HepG2 (cell line): Measurements from ENCODE around the gene CHRNG. TPM values are rescaled to one million over a fixed set of nuclear protein-coding genes. Genes with fewer than 3 reads are reported as not detected.

Source experiments
- CENPT ChIP-seq: sonication (generic); formaldehyde crosslinking; IDR thresholded peaks from 2 replicates; pipeline ENCODE4 v1.8.0; 2022; ENCODE audit warnings: low read depth, mild to moderate bottlenecking, moderate library complexity, missing genetic modification reagents
- FOXC1 ChIP-seq: sonication (generic); formaldehyde crosslinking; IDR thresholded peaks from 2 replicates; pipeline ENCODE4 v1.8.0; 2022; ENCODE audit warnings: mild to moderate bottlenecking, missing genetic modification reagents, borderline replicate concordance
- GLI4 ChIP-seq: sonication (generic); formaldehyde crosslinking; IDR thresholded peaks from 2 replicates; pipeline ENCODE4 v1.5.1; 2020; ENCODE audit warnings: missing genetic modification reagents, mild to moderate bottlenecking, moderate library complexity, borderline replicate concordance
- HIVEP1 ChIP-seq: sonication (generic); formaldehyde crosslinking; IDR thresholded peaks from 2 replicates; pipeline ENCODE4 v1.4.0; 2020; ENCODE audit warnings: mild to moderate bottlenecking, missing genetic modification reagents
- MIER3 ChIP-seq: IDR thresholded peaks from 2 replicates; pipeline ENCODE4 v1.6.1; 2016; ENCODE audit warnings: missing compliant biosample characterization, borderline replicate concordance
- NFE2L1 ChIP-seq: sonication (generic); formaldehyde crosslinking; IDR thresholded peaks from 2 replicates; pipeline ENCODE4 v1.4.0; 2020; ENCODE audit warnings: missing genetic modification reagents, mild to moderate bottlenecking, borderline replicate concordance
- RAD51 ChIP-seq: fragments of 450-650 bp; IDR thresholded peaks from 2 replicates; pipeline ENCODE4 v1.6.1; 2016; ENCODE audit warnings: borderline replicate concordance
- SIN3A ChIP-seq: IDR thresholded peaks from 2 replicates; pipeline ENCODE4 v1.6.1; 2011; ENCODE audit warnings: low read depth, mild to moderate bottlenecking, control low read depth, low read length, borderline replicate concordance
- STAT5B ChIP-seq: sonication (generic); formaldehyde crosslinking; IDR thresholded peaks from 2 replicates; pipeline ENCODE4 v1.4.0; 2020; ENCODE audit warnings: missing genetic modification reagents
- ZHX1 ChIP-seq: sonication (generic); formaldehyde crosslinking; IDR thresholded peaks from 2 replicates; pipeline ENCODE4 v1.8.1; 2022; ENCODE audit warnings: low read depth, mild to moderate bottlenecking, missing genetic modification reagents
- ZMYM3 ChIP-seq: sonication (generic); formaldehyde crosslinking; IDR thresholded peaks from 2 replicates; pipeline ENCODE4 v1.5.1; 2020; ENCODE audit warnings: mild to moderate bottlenecking, missing genetic modification reagents
- ZNF234 ChIP-seq: sonication (generic); formaldehyde crosslinking; conservative IDR thresholded peaks from 2 replicates; pipeline ENCODE4 v1.5.1; 2020; ENCODE audit warnings: mild to moderate bottlenecking, missing genetic modification reagents
- ZNF275 ChIP-seq: sonication (generic); formaldehyde crosslinking; IDR thresholded peaks from 2 replicates; pipeline ENCODE4 v1.8.0; 2022; ENCODE audit warnings: missing genetic modification reagents, mild to moderate bottlenecking, inconsistent platforms, borderline replicate concordance
- ZNF567 ChIP-seq: sonication (generic); formaldehyde crosslinking; IDR thresholded peaks from 2 replicates; pipeline ENCODE4 v1.8.1; 2023; ENCODE audit warnings: mild to moderate bottlenecking, missing genetic modification reagents, borderline replicate concordance
- ZNF580 ChIP-seq: IDR thresholded peaks from 2 replicates; pipeline ENCODE4 v1.6.1; 2016; ENCODE audit warnings: low read depth, borderline replicate concordance
- ZNF615 ChIP-seq: sonication (generic); formaldehyde crosslinking; IDR thresholded peaks from 2 replicates; pipeline ENCODE4 v1.5.0; 2020; ENCODE audit warnings: mild to moderate bottlenecking, missing genetic modification reagents, borderline replicate concordance
- ZNF644 ChIP-seq: IDR thresholded peaks from 2 replicates; pipeline ENCODE4 v1.6.1; 2016; ENCODE audit warnings: low read depth
- ZNF674 ChIP-seq: sonication (generic); formaldehyde crosslinking; IDR thresholded peaks from 2 replicates; pipeline ENCODE4 v1.5.0; 2020; ENCODE audit warnings: low read depth, mild to moderate bottlenecking, missing genetic modification reagents
- ZNF761 ChIP-seq: sonication (generic); formaldehyde crosslinking; conservative IDR thresholded peaks from 2 replicates; pipeline ENCODE4 v1.4.0; 2020; ENCODE audit warnings: mild to moderate bottlenecking, missing genetic modification reagents
- polyA plus RNA-seq, 8 experiments: library from polyadenylated mRNA; depleted of rRNA in 3 of 8; stranded (reverse) in 7 of 8; unstranded in 1 of 8; fragments of >200 nt; fragmentation: Illumina TruSeq in 4 of 8; extraction: Trizol in 4 of 8; gene quantifications; 2 replicates each; pipeline versions ENCODE4 v1.2.1 to v1.2.3, GENCODE V29; 2011 to 2016; ENCODE audit warnings: low read depth in 4 of 8, missing spikeins in 1 of 8, mixed read lengths in 1 of 8; ENCODE audit not compliant: insufficient read depth in 1 of 8
- total RNA-seq, 5 experiments: library from RNA; depleted of rRNA; stranded (reverse); fragments of >200 nt; fragmentation: Illumina TruSeq; extraction: Trizol; gene quantifications; 2 replicates each; pipeline ENCODE4 v1.2.3, GENCODE V29; 2016; ENCODE audit warnings: low read depth in 1 of 5

Gene CHRNG
- total and polyA plus RNA-seq, 2 of the 13 experiments (the other 11 are each of a cell fraction or from before 2014, with no cell fraction given): not detected

GRCh38 chr2:232523682-232524597 is 15.6 kb upstream of the CHRNG start (continued):
- TF ChIP-seq NFE2L1 (no peak), ZMYM3 (CRISPR knock-in tag) (peak; percentile 25; the same call in 1 of the 2 replicates), HIVEP1 (no peak), MIER3 (CRISPR knock-in tag) (no peak; the same call in 1 of the 2 replicates), ZNF234 (CRISPR knock-in tag) (0 out of 2 replicates have a peak, but pooled peaks have one; percentile 56), ZNF644 (CRISPR knock-in tag) (no peak), ZNF615 (CRISPR knock-in tag) (no peak), ZNF580 (peak; percentile 69; the same call in 1 of the 2 replicates), ZHX1 (CRISPR knock-in tag) (0 out of 2 replicates have a peak, but pooled peaks have one; percentile 29), ZNF275 (no peak), RAD51 (no peak), CENPT (no peak), GLI4 (no peak), SIN3A (no peak), ZNF761 (CRISPR knock-in tag) (0 out of 2 replicates have a peak, but pooled peaks have one; percentile 51), ZNF674 (CRISPR knock-in tag) (no peak), FOXC1 (0 out of 2 replicates have a peak, but pooled peaks have one; percentile 24), STAT5B (CRISPR knock-in tag) (no peak), ZNF567 (CRISPR knock-in tag) (no peak)
